HG03159 (cell line): ENCODE measurements around the gene UNKL.
A peak's percentile ranks its signal among the peaks of the same experiment; 100 is the strongest.

Experiments used
- ATAC-seq: cut with Tn5 transposase; IDR thresholded peaks from one replicate; pipeline ENCODE4 v1.9.1; 2021; ENCODE audit warnings: mild to moderate bottlenecking, moderate library complexity; ENCODE audit not compliant: unreplicated experiment

UNKL gene

DNA sequence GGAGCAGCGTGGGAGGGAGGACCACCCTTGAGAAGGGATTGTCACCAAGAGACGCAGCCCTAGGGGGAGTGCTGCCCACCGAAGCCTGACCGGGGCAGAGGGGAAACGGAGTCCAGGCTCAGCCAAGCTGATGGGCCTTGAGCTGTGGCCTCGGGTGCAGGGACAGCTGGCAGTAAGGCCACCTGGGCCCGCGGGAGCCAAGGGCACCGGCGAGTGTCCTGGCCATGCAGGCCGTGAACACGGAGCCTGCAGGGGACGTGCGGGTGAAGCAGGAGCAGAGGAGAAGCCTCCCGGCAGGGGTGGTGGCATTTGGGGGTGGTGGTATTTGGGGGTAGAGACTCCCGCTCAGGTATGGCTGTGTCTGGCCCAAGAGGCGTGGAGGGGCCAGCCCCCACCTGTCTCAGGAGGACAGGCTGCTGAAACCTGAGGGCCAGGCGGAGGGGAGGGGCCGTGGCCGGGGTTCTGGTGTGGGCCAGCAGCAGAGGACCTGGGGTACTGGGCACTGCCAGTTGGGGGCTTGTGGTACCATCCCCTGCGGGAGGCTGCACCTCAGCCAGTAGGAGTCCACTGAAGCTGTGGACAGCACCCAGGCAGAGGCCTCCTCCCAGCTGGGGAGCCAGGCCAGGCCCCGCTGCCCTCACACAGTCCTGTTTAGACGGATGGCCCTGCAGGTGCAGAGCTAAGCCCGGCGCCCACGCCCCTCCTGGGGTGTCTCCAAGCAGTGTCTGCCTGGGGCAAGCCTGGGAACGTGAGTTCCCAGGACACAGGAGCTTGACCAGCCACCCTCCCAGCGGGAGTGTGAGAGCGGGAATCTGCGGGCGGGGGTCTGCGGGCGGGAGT lies 58.2 kb downstream of the UNKL start:
- no peak for ATAC-seq

DNA sequence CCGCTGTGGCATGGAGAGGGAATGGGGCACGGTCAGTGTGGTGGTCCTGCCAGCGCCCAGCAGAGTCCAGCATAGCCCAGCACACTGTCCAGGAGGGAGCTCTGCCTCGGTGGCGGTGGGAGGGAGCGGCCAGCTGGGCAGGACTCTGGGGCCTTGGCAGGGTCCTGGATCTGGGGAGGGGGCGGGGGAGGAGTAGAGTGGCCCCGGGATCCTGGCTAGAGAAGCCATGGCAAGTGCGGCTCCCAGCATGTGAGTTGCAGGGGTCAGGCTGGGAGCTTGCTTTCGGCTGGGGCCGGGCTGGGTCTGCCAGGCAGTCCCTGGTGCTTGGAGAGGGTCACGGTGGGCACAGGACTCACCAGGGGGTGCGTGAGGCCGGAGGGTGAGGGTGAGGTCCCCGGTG lies 58.9 kb downstream of the UNKL start:
- no peak for ATAC-seq

DNA sequence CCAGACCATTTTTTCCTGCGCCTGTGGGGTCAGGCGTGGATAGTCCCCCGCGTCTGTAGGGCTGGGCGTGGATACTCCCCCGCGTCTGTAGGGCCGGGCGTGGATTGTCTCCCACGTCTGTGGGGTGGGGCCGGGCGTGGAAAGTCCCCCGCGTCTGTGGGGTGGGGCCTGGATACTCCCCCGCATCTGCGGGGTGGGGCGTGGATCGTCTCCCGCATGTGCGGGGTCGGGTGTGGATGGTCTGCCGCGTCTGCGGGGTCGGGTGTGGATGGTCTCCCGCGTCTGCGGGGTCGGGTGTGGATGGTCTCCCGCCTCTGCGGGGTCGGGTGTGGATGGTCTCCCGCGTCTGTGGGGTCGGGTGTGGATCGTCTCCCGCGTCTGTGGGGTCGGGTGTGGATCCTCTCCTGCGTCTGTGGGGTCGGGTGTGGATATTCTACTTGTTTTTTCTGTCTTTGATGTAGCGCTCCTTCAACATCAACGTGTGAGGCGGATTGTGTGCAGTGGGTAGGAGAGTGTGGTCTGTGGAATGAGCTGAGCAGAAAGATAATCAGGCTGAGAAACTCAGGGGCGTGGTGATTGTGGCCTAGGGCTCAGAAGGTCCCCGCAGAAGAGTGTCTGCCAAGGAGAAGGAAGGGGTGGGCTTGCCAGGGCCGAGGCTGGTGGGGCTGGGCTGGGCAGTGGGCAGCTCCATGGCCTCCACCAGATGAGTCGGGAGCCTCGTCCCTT lies 59.5 kb downstream of the UNKL start:
- ATAC-seq = no peak

DNA sequence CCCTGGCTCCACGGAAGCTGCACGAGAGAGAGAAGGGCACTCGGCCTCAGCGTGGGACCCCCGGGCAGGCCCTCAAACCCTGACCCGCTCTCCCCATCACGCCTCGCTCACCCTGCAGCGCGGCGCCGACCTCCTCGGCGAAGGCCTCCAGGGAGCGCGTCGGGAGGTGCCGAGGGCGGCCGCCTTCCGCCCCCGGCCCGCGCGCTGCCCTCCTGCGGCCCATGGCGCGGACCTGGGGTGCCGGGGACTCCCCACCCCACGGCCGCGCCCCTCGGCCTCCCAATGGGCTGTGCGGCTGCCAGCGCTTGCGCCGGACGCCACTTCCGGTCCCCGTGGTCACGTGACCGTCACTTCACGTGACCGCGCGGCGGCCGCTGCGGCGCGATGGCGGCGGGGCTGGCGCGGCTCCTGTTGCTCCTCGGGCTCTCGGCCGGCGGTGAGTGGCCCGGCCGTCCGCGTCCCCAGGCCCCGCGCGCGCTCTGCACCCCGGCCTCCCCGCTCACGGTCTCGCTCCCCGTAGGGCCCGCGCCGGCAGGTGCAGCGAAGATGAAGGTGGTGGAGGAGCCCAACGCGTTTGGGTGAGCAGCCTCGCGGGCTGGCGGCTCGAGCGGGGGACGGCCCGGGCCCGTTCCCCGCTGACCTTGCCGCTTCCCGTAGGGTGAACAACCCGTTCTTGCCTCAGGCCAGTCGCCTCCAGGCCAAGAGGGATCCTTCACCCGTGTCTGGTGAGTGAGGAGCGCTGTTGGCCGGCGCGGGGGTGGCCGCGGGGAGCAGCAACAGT lies 62.7 kb downstream of the UNKL start, which contains the start of the genes GNPTG and TSR3:
Gene GNPTG, plus strand, starts transcription at position 350 of the 781 bp plus-strand sequence. Its CDS starts 35 bp downstream, at position 385.
Gene TSR3, minus strand, starts transcription at position 297 of the 781 bp plus-strand sequence. Its CDS starts 74 bp downstream, at position 223.
- peak; percentile 68 for ATAC-seq

DNA sequence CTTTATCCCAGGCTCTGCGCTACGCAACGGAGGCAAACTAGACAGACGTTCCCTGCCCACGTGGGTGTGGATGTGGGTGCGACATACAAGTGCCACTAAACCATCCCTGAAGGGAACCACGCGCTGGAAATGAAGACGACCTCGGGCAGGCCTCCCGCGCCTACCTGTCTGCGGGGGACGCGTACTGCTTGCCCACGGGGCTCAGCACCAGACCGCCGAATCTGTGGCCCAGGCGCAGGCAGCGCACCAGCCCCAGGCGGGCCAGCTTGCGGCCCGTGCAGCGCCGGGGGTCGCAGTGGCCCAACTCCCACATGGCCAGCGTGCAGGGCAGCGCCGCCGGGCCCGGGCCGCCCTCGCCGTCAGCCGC lies 63.3 kb downstream of the UNKL start:
- peak; percentile 13 for ATAC-seq

DNA sequence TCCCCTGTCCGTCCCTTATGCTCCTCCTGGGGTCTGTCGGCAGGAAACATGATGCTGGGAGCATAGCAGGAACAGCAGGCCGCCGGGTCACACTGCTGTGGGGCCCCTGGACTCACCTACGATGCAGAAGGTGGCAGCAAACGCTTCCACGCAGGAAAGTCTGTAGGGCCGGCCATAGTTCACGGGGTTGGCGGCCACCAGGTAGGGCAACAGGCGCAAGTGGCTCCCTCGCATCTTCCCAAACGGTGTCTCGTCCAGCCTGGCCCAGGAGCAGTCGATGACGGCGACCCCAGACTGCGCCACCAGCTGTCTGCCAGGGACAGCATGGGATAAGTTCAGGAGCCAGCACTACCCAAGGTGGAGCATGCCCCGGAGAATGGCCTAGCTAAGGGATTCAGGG lies 63.8 kb downstream of the UNKL start:
- ATAC-seq = no peak

DNA sequence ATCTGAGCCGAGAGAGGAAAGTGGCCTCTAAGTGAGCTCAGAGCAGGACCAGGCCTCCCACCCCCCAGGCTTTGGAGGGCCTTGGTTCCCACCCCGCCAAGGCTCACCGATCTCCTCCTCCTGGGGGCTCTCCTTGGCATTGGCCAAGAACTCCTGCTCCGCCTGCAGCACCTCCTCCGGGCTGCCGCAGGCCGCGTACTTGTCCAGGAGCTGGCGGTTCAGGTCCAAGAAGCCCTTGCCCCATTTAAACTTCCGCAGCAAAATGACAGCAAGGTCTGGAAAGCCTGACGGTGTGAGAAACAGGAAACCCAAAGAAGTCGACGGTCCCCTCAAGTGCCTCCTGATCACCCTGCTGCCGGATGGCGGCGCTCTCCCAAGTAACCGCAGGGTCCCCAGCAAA lies 64.6 kb downstream of the UNKL start:
- no peak for ATAC-seq

DNA sequence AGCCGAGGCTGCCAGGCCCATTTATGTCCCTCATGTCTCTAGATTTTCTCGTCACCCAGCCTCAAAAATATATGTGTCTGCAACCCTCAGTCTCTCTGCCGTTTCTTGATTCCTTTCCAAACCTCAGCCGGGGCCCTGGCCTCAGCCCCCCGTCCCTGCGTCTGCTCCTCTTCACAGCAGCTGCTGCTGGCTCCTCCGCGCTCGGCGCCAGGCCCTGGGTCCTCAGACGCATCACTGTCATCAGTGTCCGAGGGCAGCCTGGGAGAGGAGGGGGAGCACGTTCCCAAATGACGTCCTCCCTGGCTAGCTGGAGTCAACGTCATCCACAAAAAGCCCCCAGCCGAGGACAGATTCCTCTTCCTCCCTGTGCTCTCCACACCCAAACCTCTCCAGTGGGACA lies 65.2 kb downstream of the UNKL start:
- no peak for ATAC-seq

DNA sequence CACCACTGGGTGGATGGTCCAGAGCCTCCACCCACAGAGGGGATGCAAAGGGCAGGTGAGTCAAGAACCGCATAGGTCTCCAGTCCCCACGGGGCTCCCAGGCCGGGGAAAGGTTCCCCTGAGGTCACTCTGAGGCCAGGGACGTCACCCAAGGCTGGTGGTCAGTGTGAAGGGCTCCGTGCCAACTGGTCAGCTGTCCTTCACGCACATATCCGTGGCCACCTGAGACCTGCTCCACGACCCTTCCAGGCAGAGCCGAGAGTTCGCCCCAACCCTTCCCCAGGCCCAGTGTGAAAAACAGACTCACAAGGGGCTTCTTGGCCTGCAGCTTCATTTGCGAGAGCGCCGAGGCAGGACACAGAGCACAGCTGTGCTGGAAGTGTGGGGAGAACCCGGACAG lies 65.6 kb downstream of the UNKL start:
- no peak for ATAC-seq

DNA sequence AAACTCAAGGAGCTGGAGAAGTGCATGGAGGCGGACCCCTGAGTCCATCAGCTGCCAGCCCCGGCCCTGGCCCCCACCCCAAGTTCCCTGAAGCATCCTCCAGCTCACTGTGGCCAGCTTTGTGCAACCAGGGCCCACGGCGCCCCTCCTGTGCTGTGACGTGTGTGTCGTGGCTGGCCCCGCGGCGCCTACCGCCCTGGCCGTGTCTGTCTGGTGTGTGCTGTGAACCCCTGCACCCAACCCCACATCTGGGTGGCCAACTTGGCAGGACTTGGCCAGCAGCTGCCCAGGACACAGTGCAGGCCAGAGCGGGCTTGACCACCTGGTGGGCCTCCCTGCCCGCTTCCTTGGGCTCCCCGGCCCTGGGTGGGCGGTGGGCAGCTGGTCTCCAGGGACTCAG lies 66.1 kb downstream of the UNKL start:
- no peak for ATAC-seq

DNA sequence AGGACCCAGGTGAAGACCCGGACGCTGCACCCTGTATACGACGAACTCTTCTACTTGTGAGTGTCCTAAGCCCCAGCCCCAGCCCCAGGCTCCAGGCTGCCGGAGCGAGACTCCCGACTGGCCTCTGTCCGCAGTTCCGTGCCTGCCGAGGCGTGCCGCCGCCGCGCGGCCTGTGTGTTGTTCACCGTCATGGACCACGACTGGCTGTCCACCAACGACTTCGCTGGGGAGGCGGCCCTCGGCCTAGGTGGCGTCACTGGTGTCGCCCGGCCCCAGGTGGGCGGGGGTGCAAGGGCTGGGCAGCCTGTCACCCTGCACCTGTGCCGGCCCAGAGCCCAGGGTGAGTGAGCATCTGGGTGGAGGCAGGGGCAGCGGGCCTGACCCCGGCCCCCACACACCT lies 66.5 kb downstream of the UNKL start:
- ATAC-seq = no peak

DNA sequence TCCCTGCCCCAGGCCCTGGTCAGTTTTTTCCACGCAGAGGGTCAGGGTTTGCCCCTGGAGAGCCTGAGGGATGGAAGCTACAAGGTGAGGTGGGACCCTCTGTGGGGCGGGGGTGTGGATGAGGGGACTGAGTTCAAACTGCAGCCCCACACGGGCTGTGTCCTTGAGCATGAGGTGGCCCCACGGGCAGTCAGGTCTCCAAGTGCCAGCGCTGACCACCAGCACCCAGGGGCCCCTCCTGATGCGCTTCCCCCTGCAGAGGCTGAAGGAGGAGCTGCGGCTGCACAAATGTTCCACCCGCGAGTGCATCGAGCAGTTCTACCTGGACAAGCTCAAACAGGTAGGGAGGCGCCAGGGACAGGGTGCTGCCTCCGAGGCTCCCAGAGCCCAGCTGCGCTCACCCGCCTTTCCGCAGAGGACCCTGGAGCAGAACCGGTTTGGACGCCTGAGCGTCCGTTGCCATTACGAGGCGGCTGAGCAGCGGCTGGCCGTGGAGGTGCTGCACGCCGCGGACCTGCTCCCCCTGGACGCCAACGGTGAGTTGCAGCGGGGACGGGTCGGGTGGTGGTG lies 67.1 kb downstream of the UNKL start:
- ATAC-seq = no peak

DNA sequence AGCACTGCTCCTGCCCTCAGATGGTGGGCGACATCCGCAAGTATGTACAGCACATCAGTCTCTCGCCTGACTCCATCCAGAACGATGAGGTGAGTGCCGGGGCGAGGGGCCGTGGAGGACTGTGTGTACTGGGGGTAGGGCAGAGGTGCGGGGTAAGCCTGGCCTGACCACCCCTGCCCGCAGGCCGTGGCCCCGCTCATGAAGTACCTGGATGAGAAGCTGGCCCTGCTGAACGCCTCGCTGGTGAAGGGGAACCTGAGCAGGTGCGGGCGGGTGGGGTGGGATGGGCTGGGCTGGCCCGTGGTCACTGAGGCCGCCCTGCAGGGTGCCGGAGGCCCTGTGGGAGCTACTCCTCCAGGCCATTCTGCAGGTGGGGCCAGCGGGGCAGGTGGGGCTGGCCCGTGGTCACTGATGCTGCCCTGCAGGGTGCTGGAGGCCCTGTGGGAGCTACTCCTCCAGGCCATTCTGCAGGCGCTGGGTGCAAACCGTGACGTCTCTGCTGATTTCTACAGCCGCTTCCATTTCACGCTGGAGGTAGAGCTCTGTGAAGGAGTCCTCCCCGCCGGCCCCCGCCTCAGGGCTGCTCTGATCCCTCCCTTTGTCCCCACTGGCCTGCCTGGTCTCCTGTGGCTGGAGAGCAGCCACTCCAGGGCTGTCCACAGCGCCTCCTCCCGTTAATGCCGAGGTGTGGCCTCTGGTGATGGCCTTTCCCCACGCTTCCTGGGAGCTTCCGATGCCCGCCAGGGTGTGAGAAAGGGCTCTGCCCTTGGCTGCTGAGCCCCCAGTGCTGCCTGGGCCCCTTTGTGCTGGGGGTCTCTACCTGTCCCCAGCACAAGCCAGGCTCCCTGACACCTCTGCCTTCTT lies 67.8 kb downstream of the UNKL start:
- ATAC-seq = no peak

DNA sequence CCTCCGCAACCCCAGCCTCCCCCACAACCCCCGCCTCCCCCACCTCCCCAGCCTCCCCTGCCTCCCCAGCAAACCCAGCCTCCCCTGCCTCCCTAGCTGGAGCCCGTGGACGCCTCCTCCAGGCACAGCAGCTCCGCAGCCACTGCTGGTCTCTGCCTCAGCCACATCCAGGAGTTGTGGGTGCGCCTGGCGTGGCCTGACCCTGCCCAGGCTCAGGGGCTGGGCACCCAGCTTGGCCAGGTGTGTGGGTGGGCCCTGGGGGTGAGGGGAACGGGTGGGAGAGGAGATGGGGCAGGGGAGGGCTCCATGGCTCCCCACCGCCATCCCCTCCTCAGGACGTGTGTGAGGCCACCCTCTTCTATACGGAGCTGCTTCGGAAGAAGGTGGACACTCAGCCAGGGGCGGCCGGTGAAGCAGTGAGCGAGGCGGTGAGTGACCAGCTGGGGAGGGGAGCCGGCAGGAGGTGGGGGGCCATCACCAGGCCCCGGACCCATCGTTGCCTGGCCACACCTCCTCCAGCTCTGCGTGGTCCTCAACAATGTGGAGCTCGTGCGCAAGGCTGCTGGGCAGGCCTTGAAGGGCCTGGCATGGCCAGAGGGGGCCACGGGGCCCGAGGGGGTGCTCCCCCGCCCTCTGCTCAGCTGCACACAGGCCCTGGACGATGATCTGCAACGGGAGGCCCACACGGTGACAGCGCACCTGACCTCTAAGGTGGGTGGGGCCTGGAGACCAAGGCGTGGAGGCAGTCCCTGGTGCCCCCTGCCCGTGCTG lies 68.7 kb downstream of the UNKL start:
- no peak for ATAC-seq

DNA sequence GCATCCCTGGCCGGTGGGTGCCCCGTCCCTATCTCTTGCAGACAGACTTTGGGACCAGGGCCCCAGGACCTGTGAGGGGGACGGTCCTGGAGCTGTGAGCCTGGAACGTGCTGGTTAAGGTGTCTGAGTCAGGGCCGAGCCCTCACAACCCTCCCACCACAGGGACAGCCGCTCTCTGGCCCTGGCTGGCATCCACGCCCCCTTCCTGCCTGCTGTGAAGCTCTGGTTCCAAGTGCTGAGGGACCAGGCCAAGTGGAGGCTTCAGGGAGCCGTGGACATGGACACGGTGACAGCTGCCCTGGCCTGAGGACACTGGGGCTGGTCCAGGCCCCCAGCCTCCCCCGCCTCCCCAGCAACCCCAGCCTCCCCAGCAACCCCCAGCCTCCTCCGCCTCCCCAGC lies 69.4 kb downstream of the UNKL start:
- ATAC-seq = no peak

DNA sequence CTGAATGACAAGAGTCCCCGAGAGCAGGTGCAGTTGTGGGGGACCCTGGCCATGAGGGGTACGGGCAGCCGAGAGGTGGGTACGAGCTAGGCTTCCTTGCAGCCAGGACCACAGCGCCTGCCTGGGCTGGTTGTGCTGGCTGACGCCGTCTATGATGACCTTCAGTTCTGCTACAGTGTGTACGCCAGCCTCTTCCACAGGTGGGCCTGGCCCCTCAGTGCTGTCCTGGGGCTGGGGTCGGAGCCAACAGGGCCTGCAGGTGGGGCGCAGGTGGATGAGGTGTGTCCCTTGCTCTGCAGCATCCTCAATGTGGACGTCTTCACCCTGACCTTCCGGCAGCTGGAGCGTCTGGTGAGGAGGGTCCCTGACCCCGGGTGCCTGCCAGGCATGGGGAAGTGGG lies 70.0 kb downstream of the UNKL start:
- no peak for ATAC-seq

DNA sequence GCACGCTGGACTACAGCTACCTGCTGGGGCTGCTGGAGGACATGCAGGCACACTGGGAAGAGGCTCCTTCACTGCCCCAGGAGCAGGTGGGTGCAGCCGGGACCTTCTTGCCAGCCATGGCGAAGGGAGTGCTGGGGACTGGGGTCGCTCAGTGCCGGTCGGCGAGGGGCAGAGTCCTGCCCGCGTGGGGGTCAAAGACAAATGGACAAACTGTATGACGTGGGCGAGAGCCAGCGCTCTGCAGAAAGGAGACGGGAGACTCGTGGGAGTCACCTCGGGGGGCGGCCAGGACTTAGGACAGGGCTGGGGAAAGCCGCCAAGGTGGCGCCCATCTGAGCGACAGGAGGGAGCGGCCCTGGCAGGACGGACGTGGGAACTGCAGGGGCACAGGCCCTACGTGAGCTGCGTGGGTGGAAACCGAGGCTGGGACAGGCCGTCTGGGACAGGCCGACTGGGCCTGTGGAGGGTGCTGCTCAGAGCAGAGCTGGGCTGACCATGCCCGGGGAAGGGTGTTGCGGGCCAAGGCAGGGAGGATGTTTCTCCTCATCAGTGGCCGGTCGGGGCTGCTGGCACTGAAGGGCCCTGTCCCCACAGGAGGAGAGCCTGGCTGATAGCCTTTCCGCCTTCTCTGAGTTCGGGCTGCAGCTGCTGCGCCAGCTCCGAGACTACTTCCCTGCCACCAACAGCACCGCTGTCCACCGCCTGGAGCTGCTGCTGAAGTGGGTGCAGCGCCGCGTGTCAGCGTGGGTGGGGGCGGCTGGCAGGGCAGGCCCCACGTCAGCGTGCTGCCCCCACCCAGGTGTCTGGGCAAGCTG lies 70.9 kb downstream of the UNKL start:
- no peak for ATAC-seq
